Peyer's patch (tissue), 4 donors: ENCODE measurements around the gene RIPOR1.

Experiments used
- POLR2A ChIP-seq, 2 donors: fragments of 450-650 bp; IDR thresholded peaks; one replicate each; pipeline ENCODE4 v1.5.1; 2017; ENCODE audit warnings: antibody characterized with exemption in 2 of 2, mild to moderate bottlenecking in 2 of 2, moderate library complexity in 2 of 2
- TF ChIP-seq, protein P1 (sequence below), 6 experiments: fragments of 450-650 bp in 4 of 6; fragments of 200-600 bp in 2 of 6; sonication (generic) in 1 of 6; IDR thresholded peaks; one replicate each; pipeline ENCODE4 v1.5.1; 2017 to 2019; ENCODE audit warnings: antibody characterized with exemption in 6 of 6, mild to moderate bottlenecking in 3 of 6, moderate library complexity in 1 of 6

DNA sequence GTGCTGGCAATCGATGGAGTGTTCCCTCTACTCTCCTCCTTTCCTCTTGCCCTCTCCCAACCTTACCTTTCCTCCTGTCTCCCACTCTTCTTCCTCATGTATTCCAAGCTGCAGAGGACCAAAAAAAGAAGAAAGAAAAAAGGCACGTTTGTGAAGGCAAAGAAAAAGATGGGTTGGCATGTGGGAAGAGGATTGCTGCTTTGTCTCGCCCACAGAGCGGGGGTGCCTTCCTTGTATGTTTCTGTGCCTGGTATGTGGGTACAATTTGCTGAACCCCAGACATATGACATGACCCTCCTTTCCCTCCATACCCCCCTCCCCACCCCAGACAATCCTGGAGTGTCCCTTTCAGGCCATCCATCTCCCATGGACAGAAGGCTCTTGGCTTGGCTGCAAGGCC, 20.6 kb downstream of the RIPOR1 start:
- TF ChIP-seq, protein P1, sequence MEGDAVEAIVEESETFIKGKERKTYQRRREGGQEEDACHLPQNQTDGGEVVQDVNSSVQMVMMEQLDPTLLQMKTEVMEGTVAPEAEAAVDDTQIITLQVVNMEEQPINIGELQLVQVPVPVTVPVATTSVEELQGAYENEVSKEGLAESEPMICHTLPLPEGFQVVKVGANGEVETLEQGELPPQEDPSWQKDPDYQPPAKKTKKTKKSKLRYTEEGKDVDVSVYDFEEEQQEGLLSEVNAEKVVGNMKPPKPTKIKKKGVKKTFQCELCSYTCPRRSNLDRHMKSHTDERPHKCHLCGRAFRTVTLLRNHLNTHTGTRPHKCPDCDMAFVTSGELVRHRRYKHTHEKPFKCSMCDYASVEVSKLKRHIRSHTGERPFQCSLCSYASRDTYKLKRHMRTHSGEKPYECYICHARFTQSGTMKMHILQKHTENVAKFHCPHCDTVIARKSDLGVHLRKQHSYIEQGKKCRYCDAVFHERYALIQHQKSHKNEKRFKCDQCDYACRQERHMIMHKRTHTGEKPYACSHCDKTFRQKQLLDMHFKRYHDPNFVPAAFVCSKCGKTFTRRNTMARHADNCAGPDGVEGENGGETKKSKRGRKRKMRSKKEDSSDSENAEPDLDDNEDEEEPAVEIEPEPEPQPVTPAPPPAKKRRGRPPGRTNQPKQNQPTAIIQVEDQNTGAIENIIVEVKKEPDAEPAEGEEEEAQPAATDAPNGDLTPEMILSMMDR (IDR thresholded peaks at IDR 0.05) = no peak
- TF ChIP-seq POLR2A (IDR thresholded peaks at IDR 0.05) = no peak
